ENCODE results near the gene RNF152.
"Not testable (repeated sequence)": the region's sequence is repeated elsewhere in the genome, so short reads cannot be mapped to it uniquely, and the experiment has no call there.

RNF152 gene

DNA sequence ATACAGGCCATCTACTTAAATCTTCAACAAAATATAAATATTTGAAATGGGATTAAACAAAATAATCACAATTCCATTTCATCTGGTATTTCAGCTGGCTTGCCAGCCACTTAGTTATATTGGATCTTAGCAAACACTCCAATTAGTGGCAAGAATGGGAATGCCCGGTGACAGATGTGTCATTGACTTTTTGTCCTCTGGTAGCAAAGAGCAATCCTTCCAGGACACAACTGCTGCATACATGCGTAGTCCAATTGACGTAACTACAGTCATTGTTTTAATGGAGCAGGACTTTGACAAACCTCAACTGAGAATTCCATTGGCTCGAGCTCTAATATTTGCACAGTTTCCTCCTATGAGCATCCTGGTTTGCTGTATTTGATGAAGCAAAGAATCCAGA is 69.9 kb downstream of the RNF152 start:
- DNase-seq (ENCODE audit: low read depth in 2 of 2, low spot score in 1 of 2), result no peak

DNA sequence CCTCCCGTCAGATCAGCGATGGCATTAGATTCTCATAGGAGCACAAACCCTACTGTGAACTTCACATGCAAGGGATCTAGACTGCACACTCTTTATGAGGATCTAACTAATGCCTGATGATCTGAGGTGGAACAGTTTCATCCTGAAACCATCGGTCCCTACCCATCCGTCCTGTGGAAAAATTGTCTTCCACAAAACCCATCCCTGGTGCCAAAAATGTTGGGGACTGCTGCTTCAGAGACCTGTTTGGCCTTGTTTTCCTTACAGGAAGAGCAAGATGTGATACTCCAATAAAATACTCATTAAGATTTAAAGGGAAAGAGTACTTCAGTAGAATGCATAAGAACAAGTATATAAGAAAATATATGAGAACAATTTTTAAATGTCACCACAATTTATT is 71.1 kb downstream of the RNF152 start:
- no peak for DNase-seq (ENCODE audit: low read depth in 2 of 2, low spot score in 1 of 2)

DNA sequence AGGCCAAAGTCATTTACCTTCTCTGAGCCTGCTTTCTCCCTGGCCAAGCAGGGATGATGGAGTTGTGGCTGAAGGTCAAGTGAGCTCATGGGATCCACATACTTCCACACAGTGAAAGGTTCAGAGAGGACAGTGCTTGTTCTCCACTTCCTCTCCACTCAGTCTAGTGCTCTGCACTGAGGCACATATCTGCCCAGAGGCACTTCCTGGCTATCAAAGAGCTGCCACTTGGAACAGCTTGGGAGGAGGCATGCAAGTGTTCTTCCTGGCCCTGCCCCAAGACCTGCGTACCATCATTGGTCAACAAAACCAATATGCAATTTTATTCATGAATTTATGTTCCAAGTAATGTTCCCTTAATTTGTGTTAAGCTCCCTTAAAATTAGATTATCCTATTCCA is 71.9 kb downstream of the RNF152 start:
- DNase-seq (ENCODE audit: low read depth in 2 of 2, low spot score in 1 of 2), result no peak

DNA sequence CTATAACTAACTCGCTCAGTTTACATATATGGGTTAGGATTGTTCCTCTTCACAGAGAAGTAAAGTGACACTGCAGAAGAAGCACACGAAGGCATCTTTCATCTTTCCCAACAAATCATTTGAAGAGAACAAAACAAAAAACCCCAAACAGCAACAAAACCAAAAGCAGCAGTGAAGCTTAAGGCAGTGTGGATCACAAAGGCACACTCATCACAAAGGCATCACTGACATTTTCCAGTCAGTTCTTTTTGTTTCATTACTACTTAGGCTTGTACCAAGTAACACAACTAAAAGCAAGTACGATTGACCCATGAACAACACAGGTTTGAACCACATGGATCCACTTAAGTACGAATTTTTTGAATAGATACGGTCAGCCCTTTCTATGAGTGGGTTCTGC is 75.7 kb downstream of the RNF152 start:
- DNase-seq (ENCODE audit: low read depth in 2 of 2, low spot score in 1 of 2), result no peak

DNA sequence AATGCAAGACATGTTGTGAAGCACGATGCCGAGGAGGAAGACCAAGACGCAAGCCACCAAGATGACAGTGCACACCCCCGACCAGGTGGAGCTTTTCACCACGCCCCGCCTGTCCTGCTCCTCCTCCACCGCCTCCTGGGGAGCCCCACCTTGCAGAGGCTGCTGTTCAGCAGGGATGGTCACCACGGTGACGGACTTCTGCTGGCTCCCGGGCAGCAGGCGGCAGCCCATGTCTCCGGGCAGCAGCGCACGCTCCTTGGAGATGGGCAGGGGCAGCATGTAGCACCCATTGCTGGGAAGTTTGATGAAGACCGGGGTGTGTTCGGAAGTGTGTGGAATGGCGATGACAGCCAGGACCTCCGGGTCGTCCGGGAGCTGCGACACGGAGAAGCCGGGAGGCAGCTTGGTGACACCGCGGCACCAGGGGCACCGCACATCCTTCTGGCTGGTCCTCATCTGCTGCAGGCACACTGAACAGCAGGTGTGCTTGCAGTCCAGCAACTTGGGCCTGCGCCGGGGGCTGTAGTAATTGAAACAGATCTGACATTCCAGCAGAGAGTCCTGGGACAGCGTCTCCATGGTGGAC is 76.8 kb downstream of the RNF152 start:
- no peak for DNase-seq (ENCODE audit: low read depth in 2 of 2, low spot score in 1 of 2)

DNA sequence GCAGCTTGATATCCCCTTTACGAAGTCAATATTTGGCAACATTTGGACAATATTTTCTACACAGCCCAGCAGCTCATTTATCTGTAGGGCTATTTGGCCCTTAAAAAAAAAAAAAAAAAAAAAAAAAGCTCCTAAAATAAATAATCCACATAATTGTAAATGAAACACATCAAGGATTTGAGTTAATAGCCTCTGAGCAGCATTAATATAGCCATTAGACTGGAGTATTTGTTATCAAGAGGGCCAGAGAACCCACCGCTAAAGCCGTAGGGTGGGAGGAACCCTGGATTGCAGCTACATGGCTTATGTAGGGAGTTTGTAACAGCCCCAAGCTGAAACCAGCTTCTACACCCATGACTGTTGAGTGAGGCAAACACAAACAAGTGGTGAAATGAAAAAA is 84.5 kb downstream of the RNF152 start:
- DNase-seq (ENCODE audit: low read depth in 2 of 2, low spot score in 1 of 2), result no peak

DNA sequence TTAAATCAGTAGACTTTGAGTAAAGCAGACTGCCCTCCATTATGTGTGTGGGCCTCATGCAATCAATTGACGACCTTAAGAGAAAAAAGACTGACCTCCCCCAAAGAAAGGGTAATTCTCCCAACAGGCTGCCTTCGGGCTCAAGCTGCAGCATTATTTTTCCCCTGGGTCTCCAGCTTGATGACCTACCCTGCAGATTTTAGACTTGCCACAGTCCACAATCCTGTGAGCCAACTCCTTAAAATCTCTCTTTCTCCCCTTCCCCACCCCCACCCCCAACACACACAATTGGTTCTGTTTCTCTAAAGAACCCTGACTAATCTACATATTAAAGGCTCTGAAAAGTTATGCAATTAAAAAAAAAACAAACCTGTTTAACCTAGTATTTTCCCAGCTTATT is 89.4 kb downstream of the RNF152 start:
- DNase-seq (ENCODE audit: low read depth in 2 of 2, low spot score in 1 of 2), result no peak

DNA sequence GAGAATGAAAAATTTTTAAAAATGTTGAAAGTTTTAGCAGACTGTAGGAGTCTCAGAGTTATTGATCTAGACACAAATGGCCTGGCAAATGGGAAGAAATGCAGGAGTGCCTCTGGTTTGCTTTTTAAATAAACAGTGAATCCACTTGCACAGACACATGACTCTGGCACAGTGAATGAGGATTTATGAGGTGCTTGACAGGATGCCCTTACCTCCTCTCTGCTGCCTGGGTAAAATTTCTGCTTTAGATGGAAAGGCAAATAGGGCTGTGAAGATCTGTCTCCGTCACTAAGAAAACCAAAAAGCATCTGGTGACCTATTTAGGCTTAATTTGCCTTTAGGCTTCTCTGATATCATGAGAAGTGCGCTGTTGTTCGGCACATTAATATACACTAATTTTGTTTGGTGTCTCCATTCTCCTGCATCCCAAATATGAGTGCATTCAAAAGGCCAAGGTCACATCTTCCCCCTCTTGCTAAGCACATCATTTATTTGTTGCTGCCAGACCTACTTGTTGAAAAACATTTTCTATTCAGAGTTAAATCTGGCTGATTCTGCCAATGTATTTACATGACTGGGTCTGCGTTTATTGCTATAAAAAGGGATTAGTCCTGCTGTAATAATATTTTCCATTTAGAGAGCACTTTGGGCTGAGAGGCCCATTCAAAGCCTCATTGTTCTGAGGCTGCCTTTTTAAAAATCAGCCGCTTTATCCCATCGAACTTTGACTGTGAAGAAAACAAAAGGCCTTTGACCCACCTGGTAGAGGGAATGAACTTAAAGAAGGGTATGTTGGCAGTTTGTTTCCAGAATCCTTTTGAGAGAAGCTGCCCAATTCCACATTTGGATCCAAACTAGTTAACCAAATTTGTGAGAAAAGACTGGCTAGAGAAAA is 94.9 kb downstream of the RNF152 start:
- no peak for DNase-seq (ENCODE audit: low read depth in 2 of 2, low spot score in 1 of 2)

DNA sequence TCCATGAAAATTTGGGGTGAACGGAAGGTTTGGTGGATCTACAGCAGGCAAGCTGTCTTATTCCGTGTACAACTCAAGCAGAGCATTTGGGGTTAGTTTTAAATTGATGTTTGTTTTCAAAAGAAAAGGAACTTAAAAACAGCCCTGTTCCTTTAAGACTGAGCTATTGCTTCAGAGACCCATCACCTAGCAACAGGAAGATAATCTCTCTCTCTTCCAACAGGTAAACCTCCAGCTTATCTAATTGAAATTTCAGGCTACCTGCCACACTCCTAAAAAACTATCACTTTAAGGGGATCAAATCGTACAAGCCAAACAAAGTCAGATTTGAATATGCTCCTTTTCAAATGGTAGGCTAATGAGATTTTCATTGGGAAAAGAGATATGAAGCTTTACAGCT is 101.8 kb downstream of the RNF152 start:
- DNase-seq (ENCODE audit: low read depth in 2 of 2, low spot score in 1 of 2), result no peak

DNA sequence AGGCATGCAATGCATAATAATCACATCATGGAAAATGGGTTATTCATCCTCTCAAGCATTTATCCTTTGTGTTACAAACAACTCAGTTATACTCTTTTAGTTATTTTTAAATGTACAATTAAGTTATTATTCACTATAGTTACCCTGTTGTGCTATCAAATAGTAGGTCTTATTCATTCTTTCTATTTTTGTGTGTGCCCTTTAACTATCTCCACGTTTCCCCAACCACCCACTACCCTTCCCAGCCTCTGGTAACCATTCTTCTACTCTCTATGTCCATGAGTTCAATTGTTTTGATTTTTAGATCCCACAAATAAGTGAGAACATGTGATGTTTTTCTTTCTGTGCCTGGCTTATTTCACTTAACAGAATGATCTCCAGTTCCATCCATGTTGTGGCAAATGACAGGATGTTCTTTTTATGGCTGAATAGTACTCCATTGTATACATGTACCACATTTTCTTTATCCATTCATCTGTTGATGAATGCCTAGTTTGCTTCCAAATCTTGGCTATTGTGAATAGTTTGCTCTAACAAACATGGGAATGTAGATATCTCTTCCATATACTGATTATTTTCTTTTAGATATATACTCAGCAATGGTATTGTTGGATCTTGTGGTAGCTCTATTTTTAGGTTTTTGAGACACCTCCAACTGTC is 105.7 kb downstream of the RNF152 start:
- not testable (repeated sequence) for DNase-seq (ENCODE audit: low read depth in 2 of 2, low spot score in 1 of 2)

DNA sequence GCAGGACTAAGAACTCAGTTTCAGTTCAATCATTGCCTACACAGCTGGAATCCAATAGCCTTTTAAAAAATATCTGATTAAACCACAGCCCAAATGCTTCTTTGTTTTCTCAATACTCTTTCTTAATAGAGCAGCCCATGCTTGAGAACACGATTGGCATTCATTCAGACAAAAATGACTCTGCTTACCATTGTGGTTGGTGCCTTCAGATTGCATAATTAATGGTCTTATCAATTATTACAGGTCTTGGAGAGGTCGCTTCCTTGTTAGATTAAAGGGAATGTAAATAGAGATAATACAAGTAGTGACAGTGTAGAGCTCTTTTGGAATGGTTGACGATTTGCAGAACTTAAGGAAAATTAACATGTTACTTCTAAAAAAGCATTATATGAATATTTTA is 107.2 kb downstream of the RNF152 start:
- DNase-seq (ENCODE audit: low read depth in 2 of 2, low spot score in 1 of 2), result no peak

DNA sequence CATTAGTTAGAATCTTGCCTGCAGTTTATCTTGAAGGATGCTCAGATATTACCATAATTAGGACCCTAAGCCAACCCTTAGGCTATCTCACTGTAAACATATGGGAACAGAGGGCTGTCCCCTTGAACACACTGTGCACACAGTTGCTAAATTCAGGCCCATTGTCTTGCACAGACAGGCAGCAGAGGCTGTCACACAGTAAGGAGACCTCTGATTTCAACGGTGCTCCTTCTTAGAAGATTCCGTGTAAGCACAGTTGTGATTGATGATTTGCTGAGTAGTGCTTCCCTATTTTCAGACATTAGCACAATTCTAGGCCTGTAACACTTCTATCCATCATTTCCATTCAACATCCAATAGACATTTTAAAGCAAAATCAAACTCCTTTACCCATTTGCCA is 108.0 kb downstream of the RNF152 start:
- DNase-seq (ENCODE audit: low read depth in 2 of 2, low spot score in 1 of 2), result no peak

DNA sequence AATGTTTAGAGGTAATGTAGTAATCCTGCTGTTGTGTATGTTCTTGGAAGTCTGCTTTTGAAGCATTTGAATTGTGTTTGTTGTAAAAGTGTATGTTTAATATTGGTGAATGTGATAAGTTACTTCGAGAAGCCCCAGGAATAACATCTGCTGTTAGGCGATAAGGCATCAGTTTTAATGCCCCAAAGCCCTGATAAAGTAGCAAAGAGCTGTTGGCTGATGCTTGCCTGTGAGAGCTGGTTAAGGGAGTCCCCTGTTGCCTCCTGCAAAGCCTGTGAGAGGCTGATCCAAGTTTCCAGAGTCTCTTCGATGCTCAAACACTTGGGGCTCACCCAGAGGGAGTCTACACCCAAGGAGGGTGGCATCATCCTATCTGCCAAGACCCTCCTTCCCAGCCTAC is 110.3 kb downstream of the RNF152 start:
- DNase-seq (ENCODE audit: low read depth in 2 of 2, low spot score in 1 of 2), result no peak

DNA sequence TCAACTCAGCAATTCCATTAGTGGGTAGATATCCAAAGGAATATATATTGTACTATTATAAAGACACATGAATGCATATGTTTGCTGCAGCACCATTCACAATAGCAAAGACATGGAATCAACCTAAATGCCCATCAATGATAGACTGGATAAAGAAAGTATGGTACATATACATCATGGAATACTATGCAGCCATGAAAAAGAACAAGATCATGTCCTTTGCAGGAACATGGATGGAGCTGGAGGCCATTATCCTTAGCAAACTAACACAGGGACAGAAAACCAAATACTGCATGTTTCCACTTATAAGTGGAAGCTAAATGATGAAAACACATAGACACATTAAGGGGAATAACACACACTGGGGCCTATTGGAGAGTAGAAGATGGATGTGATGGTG is 116.6 kb downstream of the RNF152 start:
- not testable (repeated sequence) for DNase-seq (ENCODE audit: low read depth in 2 of 2, low spot score in 1 of 2)

DNA sequence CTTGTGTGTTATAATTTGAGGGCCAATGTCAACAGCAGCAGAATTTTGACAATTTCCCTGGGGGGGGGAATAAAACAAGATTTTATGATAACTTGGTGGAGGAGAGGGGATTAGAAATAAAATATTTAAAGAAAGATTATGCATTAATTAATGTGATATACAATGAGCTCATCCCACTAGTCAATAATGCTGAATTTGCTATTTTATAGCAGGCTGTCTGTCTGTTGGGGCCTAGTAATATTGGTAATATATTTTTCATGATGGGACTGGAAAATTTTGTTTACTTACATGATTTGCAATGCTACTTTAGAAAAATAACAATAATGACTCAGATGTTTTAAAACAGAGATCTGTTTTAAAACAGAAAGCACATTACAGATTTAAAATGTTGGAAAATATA is 118.0 kb downstream of the RNF152 start:
- DNase-seq (ENCODE audit: low read depth in 2 of 2, low spot score in 1 of 2), result no peak

DNA sequence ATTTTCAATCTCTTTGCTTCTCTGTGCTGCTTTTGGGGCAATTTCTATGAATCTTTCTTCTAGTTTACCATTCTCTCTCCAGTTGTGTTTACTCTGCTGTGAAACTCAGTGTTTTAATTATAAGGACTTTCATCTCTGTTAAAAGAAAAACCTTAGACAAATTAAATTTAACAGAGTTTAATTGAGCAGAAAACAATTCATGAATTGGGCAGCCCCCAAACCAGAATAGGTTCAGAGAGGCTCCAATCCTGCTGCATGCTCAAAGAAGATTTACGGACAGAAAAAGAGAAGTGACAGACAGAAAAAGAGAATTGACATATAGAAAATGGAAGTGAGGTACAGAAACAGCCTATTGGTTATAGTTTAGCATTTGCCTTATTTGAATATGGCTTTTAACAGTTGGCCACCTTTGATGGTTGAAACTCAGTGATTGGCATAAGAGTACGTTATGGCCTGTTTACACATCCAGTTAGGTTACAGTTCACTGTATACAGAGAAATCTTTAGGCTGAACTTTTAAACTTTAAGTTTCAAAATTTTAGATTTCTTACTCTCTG is 120.4 kb downstream of the RNF152 start:
- DNase-seq (ENCODE audit: low read depth in 2 of 2, low spot score in 1 of 2), result no peak

DNA sequence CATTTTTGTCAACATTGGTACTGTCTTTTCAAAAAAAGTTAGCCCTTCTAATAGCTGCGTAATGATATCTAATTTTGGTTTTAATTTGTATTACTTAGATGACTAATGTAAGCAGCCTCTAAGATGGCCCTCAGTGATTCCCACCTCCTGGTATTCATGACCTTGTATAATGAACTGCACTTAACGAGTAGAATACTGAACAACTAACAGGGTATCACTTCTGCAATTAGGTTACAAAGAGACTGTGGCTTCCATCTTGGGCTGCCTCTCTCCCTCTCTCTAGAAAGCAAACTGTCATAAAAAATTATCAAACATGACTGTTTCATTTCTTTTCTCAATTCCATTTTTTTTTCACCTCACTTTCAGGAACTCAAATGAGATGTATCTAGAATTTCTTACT is 120.9 kb downstream of the RNF152 start:
- no peak for DNase-seq (ENCODE audit: low read depth in 2 of 2, low spot score in 1 of 2)

DNA sequence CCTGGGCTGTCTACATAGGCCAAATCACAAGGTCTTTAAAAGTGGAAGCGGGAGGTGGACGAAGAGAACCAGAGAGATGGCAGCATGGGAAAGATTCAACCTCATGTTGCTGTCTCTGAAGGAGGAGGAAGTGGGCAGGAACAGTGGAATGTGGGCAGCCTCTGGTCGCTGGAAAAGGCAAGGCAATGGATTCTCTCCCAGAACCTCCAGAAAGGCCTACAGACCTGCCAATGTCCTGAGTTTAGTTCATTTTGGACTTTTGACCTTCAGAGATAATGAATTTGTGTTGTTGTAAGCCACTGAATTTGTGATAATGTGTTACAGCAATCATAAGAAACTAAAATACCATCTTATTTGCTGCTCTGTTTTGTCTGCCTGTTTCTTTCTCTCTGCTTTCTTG is 122.5 kb downstream of the RNF152 start:
- DNase-seq (ENCODE audit: low read depth in 2 of 2, low spot score in 1 of 2), result no peak

DNA sequence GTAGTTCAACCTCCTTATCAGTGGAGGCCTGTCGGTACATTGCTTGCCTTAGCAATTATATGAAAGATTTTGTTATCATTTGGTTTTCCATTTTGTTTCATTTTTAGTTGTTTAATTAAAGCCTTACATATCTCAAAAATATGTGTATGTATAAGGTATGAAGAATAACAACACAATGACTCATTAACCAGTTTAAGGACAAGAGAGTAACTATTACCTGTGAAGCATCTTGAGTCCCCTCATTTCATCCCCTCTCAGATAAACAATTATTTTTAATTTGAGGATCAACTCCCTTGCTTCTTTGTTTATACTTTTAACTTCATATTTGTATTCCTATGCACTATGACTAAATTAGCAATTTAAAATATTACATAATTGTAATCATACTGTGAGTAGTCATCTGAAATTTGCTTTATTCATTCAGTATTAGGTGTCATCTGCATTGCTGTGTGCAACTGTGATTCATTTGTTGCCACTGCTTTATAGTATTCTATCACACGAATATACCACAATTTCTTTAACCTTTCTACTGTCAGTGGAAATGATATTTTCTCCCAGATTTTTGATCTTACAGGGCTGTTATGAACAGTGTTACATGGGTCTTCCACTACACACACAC is 126.4 kb downstream of the RNF152 start:
- no peak for DNase-seq (ENCODE audit: low read depth in 2 of 2, low spot score in 1 of 2)

DNA sequence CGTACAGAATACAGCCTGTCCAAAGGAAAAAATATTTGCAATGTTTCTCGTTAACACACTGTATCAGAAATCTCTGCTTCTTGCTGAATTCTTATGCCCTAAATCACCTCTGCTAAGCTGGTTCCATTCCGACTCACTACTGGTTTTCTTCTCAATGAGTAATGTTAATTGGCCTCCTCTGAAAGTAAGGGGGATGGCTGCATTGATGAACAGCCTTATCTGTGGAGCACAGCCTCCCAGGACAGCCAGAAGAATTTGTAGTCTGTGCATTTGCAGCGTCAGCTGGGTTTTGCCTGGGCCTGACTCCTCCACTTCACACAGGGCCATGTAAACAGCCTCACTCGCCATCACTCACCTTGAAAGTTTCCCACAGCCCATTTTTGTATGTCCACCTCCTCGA is 127.7 kb downstream of the RNF152 start:
- no peak for DNase-seq (ENCODE audit: low read depth in 2 of 2, low spot score in 1 of 2)

DNA sequence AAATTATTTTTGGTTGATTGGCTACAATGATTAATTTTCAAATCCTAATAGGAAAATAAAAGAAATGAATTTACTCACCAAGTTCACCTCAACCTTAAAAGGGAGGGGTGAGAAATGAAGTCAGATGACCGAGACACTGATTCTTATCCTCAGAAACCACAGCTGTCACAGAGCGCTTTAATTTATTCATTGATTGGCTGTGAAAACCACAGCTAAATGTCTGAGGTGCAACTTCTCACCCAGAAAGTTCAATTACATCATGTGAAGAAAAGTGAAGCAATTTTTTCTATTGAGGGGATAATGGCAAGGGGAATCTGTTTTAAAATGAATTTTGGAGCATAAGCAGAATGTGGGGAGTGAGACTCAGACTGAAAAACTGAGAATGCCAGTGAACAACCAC is 128.4 kb downstream of the RNF152 start:
- no peak for DNase-seq (ENCODE audit: low read depth in 2 of 2, low spot score in 1 of 2)

DNA sequence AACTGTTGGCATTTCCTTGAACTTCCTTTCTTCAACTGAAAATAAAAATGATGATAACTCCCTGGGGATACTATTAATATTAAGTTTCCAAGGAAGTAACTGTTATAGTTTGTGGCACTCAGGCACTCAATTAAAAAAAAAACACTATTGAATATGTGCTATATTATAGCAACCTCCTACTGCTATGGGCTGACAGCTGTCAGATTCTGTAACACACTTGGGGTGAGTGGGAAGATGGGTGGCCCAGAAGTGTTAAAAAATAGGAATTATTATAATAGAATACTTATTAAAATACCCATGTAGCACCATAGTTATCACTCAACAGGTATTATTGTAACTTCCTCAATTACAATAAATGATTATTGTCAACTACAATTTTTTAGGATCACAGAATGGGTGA is 130.9 kb downstream of the RNF152 start:
- DNase-seq (ENCODE audit: low read depth in 2 of 2, low spot score in 1 of 2), result no peak
